ENCODE results near the gene APEX1.

DNA sequence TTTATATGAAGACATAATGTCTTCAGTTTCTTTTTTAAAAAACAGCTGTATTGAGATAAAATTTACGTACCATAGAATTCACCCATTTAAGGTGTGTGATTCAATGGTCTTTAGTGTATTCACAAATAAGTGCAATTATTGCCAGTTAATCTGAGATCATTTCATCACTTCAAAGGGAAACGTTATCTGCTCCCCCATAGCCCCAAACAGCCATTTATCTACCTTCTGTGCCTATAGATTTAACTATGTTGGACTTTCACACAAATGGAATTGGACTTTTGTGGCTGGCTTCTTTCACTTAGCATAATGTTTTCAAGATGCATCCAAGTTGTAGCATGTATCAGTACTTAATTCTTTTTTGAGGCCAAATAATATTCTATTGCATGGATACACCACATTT, 23.9 kb downstream of the APEX1 start:
- TF ChIP-seq, protein P1, sequence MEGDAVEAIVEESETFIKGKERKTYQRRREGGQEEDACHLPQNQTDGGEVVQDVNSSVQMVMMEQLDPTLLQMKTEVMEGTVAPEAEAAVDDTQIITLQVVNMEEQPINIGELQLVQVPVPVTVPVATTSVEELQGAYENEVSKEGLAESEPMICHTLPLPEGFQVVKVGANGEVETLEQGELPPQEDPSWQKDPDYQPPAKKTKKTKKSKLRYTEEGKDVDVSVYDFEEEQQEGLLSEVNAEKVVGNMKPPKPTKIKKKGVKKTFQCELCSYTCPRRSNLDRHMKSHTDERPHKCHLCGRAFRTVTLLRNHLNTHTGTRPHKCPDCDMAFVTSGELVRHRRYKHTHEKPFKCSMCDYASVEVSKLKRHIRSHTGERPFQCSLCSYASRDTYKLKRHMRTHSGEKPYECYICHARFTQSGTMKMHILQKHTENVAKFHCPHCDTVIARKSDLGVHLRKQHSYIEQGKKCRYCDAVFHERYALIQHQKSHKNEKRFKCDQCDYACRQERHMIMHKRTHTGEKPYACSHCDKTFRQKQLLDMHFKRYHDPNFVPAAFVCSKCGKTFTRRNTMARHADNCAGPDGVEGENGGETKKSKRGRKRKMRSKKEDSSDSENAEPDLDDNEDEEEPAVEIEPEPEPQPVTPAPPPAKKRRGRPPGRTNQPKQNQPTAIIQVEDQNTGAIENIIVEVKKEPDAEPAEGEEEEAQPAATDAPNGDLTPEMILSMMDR (IDR thresholded peaks at IDR 0.05), result no peak
- no peak for TF ChIP-seq POLR2AphosphoS5 (IDR thresholded peaks at IDR 0.05)
- TF ChIP-seq EP300 (IDR thresholded peaks at IDR 0.05), result no peak

Measured in upper lobe of left lung (tissue), 4 donors.